ENCODE results near the gene NUP210.

DNA sequence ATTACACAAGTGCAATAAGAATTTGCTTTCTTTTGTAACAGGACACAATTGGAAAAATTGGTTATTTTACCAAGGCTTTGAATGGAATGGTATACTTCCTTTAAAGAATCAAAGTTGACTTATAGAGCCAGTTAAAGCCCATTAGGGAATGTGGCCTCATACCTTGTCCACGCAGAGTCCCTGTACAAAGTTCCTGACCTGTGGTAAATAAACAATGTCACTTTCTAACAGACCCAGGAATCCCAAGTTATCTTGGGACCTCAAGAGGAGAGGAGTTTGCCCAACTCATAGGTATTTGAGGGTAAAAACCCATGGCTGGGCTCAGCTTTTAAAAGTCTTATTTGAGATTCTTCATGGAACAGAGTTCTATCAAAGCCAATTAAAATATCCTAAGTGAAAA lies 12.0 kb upstream of the NUP210 start:
- TF ChIP-seq FOS (IDR thresholded peaks at IDR 0.05; ENCODE audit: borderline replicate concordance, insufficient read depth, low read length), result no peak
- TF ChIP-seq, protein P1, sequence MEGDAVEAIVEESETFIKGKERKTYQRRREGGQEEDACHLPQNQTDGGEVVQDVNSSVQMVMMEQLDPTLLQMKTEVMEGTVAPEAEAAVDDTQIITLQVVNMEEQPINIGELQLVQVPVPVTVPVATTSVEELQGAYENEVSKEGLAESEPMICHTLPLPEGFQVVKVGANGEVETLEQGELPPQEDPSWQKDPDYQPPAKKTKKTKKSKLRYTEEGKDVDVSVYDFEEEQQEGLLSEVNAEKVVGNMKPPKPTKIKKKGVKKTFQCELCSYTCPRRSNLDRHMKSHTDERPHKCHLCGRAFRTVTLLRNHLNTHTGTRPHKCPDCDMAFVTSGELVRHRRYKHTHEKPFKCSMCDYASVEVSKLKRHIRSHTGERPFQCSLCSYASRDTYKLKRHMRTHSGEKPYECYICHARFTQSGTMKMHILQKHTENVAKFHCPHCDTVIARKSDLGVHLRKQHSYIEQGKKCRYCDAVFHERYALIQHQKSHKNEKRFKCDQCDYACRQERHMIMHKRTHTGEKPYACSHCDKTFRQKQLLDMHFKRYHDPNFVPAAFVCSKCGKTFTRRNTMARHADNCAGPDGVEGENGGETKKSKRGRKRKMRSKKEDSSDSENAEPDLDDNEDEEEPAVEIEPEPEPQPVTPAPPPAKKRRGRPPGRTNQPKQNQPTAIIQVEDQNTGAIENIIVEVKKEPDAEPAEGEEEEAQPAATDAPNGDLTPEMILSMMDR (IDR thresholded peaks at IDR 0.05; ENCODE audit: extremely low read depth in 1 of 2, insufficient read depth in 1 of 2, low read depth in 1 of 2, low read length in 2 of 2), result no peak
- TF ChIP-seq POLR2AphosphoS5 (IDR thresholded peaks at IDR 0.05; ENCODE audit: insufficient read depth, low read depth, low read length), result no peak
- no peak for TF ChIP-seq POLR2A (IDR thresholded peaks at IDR 0.05; ENCODE audit: low read depth, low read length)
- no peak for TF ChIP-seq GATA2 (IDR thresholded peaks at IDR 0.05; ENCODE audit: insufficient read depth, insufficient read length, low read depth, low read length)
- TF ChIP-seq JUN (IDR thresholded peaks at IDR 0.05; ENCODE audit: borderline replicate concordance, insufficient read depth, insufficient read length, low read depth), result no peak
- no peak for TF ChIP-seq EZH2 (IDR thresholded peaks at IDR 0.05; ENCODE audit: borderline replicate concordance, low read depth, low read length, severe bottlenecking)

Data from endothelial cell of umbilical vein (primary cell).